Gastrocnemius medialis (tissue), 4 donors: ENCODE results near the gene NRG4.

Experiments used
- POLR2A ChIP-seq, 2 donors: fragments of 450-650 bp; IDR thresholded peaks; one replicate each; pipeline ENCODE4 v1.6.1; 2017; ENCODE audit warnings: antibody characterized with exemption in 2 of 2, mild to moderate bottlenecking in 2 of 2, moderate library complexity in 2 of 2
- TF ChIP-seq, protein P1 (sequence below), 5 experiments: fragments of 450-650 bp in 3 of 5; fragments of 200-600 bp in 2 of 5; sonication (generic) in 2 of 5; IDR thresholded peaks in 4 of 5; conservative IDR thresholded peaks in 1 of 5; 1 replicate in 4 of 5; 2 replicates in 1 of 5; pipeline ENCODE4 v1.5.1; 2016 to 2019; ENCODE audit warnings: antibody characterized with exemption in 5 of 5, mild to moderate bottlenecking in 3 of 5, moderate library complexity in 3 of 5

DNA sequence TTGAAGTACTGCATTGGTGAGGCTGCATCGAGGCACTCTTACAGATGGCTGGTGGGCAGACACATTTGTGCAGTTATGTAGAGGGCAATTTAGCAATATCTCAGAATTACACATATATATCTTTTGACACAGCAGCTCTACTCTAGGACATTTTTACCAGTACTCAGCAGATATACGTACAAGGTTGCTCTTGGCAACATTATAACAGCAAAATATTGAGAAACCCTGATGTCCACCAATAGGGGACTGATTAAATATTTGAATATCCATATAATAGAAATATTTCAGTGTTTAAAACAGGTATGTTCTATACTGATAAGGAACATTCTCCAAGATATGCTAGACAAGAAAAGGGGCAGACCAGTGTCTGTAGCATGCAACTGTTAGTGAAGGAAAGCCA is 116.5 kb downstream of the NRG4 start:
- no peak for TF ChIP-seq POLR2A (IDR thresholded peaks at IDR 0.05)
- TF ChIP-seq, protein P1, sequence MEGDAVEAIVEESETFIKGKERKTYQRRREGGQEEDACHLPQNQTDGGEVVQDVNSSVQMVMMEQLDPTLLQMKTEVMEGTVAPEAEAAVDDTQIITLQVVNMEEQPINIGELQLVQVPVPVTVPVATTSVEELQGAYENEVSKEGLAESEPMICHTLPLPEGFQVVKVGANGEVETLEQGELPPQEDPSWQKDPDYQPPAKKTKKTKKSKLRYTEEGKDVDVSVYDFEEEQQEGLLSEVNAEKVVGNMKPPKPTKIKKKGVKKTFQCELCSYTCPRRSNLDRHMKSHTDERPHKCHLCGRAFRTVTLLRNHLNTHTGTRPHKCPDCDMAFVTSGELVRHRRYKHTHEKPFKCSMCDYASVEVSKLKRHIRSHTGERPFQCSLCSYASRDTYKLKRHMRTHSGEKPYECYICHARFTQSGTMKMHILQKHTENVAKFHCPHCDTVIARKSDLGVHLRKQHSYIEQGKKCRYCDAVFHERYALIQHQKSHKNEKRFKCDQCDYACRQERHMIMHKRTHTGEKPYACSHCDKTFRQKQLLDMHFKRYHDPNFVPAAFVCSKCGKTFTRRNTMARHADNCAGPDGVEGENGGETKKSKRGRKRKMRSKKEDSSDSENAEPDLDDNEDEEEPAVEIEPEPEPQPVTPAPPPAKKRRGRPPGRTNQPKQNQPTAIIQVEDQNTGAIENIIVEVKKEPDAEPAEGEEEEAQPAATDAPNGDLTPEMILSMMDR (IDR thresholded peaks at IDR 0.05 in 4 of 5, conservative IDR thresholded peaks at IDR 0.05 in 1 of 5) = no peak
